ENCODE data around the gene MACROD2. TPM values are rescaled to one million over a fixed set of nuclear protein-coding genes. Genes with fewer than 3 reads are reported as not detected.

The MACROD2 gene
- total RNA-seq, 1 donor from 2014 or later = 6.4 TPM

DNA sequence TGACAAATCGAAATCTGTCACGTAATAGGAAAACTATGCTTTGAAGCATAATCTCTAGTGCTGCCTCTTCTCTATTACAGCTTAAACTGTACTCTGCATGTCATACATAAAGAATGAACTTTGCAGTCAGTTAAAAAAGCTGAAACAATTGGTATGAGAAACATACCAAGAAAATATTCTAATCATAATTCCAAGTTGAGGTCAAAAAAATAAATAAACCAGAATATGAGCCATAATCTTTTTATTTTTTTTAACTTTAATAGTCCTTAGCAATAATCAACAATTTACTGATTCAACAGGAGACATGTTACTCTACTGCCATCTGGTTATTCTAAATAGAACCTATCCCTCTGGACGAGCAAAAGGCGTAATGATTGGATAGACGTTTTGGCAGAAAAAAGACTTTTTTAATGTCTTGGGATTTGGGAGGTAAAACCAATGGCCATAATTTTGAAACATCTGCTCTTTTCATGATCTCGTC, 566.5 kb downstream of the MACROD2 start:
- Mint-ChIP-seq H3K27me3 (ENCODE audit: low read depth) (no peaks in the 10 kb centered on the region), H3K4me3 (no peak overlapping the region), H3K9me3 (peaks cover 16% of the 10 kb centered on the region), H3K4me1 (no peaks in the 10 kb centered on the region), H3K27ac (ENCODE audit: unreplicated experiment) (no peak overlapping the region), H3K36me3 (ENCODE audit: low read depth) (peaks cover 15% of the 10 kb centered on the region)
- TF ChIP-seq CTCF (conservative IDR thresholded peaks at IDR 0.05) = no peak
- no peak for DNase-seq (ENCODE audit: low read depth, low spot score)

GRCh38 chr20:14562981-14563380, 567.7 kb downstream of the MACROD2 start:
- no peak overlapping the region for H3K4me3 Mint-ChIP-seq
- no peak for TF ChIP-seq CTCF (conservative IDR thresholded peaks at IDR 0.05)
- no peak for DNase-seq (ENCODE audit: low read depth, low spot score)
- no peak overlapping the region for H3K27ac Mint-ChIP-seq (ENCODE audit: unreplicated experiment)
- peaks cover 16% of the 10 kb centered on the region for H3K9me3 Mint-ChIP-seq
- no peaks in the 10 kb centered on the region for H3K27me3 Mint-ChIP-seq (ENCODE audit: low read depth)
- peaks cover 15% of the 10 kb centered on the region for H3K36me3 Mint-ChIP-seq (ENCODE audit: low read depth)
- H3K4me1 Mint-ChIP-seq = peaks cover 3% of the 10 kb centered on the region

- peaks cover 15% of the 10 kb centered on the region for H3K4me1 Mint-ChIP-seq
- H3K4me3 Mint-ChIP-seq = no peak overlapping the region
- H3K36me3 Mint-ChIP-seq (ENCODE audit: low read depth) = peaks cover 15% of the 10 kb centered on the region
- H3K27me3 Mint-ChIP-seq (ENCODE audit: low read depth) = peaks cover 11% of the 10 kb centered on the region
- no peak for TF ChIP-seq CTCF (conservative IDR thresholded peaks at IDR 0.05)
- H3K9me3 Mint-ChIP-seq = peaks cover 16% of the 10 kb centered on the region
- no peak for DNase-seq (ENCODE audit: low read depth, low spot score)
- no peak overlapping the region for H3K27ac Mint-ChIP-seq (ENCODE audit: unreplicated experiment)
Measured at GRCh38 chr20:14566505-14566904, 571.2 kb downstream of the MACROD2 start.

GRCh38 chr20:14568225-14568624, 572.9 kb downstream of the MACROD2 start:
- Mint-ChIP-seq H3K36me3 (ENCODE audit: low read depth) (peaks cover 15% of the 10 kb centered on the region), H3K27me3 (ENCODE audit: low read depth) (peaks cover 11% of the 10 kb centered on the region), H3K9me3 (peaks cover 16% of the 10 kb centered on the region), H3K4me1 (peaks cover 15% of the 10 kb centered on the region), H3K4me3 (no peak overlapping the region), H3K27ac (ENCODE audit: unreplicated experiment) (no peak overlapping the region)
- TF ChIP-seq CTCF (conservative IDR thresholded peaks at IDR 0.05) = no peak
- DNase-seq (ENCODE audit: low read depth, low spot score) = no peak

GRCh38 chr20:14568701-14569100, 573.4 kb downstream of the MACROD2 start:
- Mint-ChIP-seq H3K4me3 (no peak overlapping the region), H3K9me3 (peaks cover 16% of the 10 kb centered on the region), H3K36me3 (ENCODE audit: low read depth) (peaks cover 15% of the 10 kb centered on the region), H3K27ac (ENCODE audit: unreplicated experiment) (no peak overlapping the region), H3K4me1 (peaks cover 15% of the 10 kb centered on the region), H3K27me3 (ENCODE audit: low read depth) (peaks cover 11% of the 10 kb centered on the region)
- no peak for DNase-seq (ENCODE audit: low read depth, low spot score)
- TF ChIP-seq CTCF (conservative IDR thresholded peaks at IDR 0.05) = no peak

All from neural crest cell (in vitro differentiated cells).